Effector memory CD4-positive, alpha-beta T cell (primary cell): ENCODE measurements around the gene PANK4.

ENCODE experiments used
- DNase-seq, 3 donors: peaks; one replicate each; pipeline ENCODE4 v3.0.0-alpha.2; 2020
- H3K27ac ChIP-seq: 2 replicates; pipeline ENCODE4 v1.7.0; 2013; ENCODE audit warnings: mild to moderate bottlenecking, low read length, moderate library complexity; ENCODE audit not compliant: insufficient read depth, poor library complexity, severe bottlenecking
- H3K27me3 ChIP-seq: replicated peaks from 2 replicates; pipeline ENCODE4 v1.7.0; 2013; ENCODE audit warnings: mild to moderate bottlenecking, low read length; ENCODE audit not compliant: insufficient read depth, control insufficient read depth, poor library complexity, severe bottlenecking
- H3K36me3 ChIP-seq: 2 replicates; pipeline ENCODE4 v1.7.0; 2013; ENCODE audit warnings: mild to moderate bottlenecking, low read length, moderate library complexity; ENCODE audit not compliant: control insufficient read depth, insufficient read depth
- H3K4me1 ChIP-seq: 2 replicates; pipeline ENCODE4 v1.7.0; 2013; ENCODE audit warnings: low read length, mild to moderate bottlenecking; ENCODE audit not compliant: control insufficient read depth, insufficient read depth, poor library complexity, severe bottlenecking
- H3K4me3 ChIP-seq: 2 replicates; pipeline ENCODE4 v1.7.0; 2013; ENCODE audit warnings: low read length, low read depth, mild to moderate bottlenecking; ENCODE audit not compliant: insufficient read depth, poor library complexity, severe bottlenecking
- H3K9me3 ChIP-seq: 2 replicates; pipeline ENCODE4 v1.7.0; 2013; ENCODE audit warnings: mild to moderate bottlenecking, low read length, moderate library complexity; ENCODE audit not compliant: control insufficient read depth

Gene PANK4

DNA sequence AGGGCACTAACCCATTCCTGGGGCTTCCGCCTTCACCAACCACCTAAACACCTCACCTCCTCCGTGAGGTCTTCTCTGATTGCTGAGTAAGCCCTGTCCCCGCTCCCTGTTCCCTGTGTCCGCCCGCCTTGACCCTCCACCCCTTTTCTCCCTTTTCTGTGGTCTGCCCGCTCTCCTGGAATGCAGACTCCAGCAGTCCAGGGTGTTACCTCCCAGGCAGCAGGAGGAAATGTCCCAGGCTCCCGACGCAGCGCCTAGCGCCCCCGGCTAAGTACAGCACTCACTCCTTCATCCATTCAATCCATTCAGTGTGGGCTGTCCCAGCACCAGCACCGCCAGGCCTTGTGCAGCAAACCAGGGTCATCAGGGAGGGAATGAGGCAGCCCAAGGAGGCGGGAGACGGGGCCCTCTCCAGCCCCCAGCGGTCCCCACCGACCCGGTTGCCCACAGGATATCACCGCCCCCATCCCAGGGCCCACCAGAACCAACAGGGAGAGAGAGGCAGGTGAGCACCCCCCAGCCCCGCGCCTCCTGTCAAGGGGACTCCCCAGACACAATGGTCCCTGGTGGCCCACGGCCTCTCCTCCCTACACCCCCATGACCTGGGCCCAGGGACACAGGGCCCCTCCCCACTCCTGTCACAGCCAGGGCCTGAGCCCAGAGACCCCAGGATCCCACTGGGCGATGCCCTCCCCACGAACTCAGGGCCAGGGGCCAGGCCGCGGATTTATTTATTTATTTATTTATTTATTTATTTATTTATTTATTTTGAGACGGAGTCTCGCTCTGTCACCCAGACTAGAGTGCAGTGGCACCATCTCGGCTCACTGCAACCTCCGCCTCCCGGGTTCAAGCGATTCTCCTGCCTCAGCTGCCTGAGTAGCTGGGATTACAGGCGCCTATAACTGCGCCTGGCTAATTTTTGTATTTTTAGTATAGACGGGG lies 40.0 kb upstream of the PANK4 start:
- DNase-seq: no peak
- H3K27ac ChIP-seq: no peak overlapping the region
- H3K27me3 ChIP-seq: no peaks in the 10 kb centered on the region
- H3K4me1 ChIP-seq: no peaks in the 10 kb centered on the region
- no peaks in the 10 kb centered on the region for H3K9me3 ChIP-seq
- H3K4me3 ChIP-seq: no peak overlapping the region
- peaks cover 26% of the 10 kb centered on the region for H3K36me3 ChIP-seq

DNA sequence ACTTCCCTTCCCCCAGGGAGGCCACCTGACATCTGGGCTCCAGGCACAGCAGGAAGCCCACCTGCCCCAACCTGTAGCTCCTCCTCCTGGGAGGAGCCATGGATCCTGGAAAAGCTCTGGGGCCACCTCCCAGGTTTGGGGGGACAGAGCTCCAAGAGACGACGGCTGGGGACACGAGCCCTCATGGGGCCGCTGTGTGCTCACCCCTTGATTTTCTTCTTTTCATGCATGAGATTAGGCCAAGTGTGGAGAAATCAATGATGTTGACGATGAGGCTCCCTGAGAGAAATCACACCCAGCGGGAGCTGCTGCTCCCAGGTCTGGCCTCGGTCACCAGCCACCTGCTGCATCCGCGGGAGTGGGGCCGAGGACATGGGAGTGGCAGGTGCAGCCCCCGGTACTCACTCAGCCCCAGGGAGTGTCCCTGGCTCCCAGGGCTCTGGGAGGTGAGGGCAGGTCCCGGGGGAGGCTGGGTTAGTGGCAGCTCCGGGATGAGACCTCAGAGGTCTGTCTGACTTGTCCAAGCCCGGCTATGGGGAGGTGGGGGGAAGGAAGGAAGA lies 38.5 kb upstream of the PANK4 start:
- Histone ChIP-seq H3K27ac (no peak overlapping the region), H3K27me3 (no peaks in the 10 kb centered on the region), H3K4me1 (no peaks in the 10 kb centered on the region), H3K36me3 (peaks cover 38% of the 10 kb centered on the region), H3K9me3 (no peaks in the 10 kb centered on the region), H3K4me3 (no peak overlapping the region)
- no peak for DNase-seq

DNA sequence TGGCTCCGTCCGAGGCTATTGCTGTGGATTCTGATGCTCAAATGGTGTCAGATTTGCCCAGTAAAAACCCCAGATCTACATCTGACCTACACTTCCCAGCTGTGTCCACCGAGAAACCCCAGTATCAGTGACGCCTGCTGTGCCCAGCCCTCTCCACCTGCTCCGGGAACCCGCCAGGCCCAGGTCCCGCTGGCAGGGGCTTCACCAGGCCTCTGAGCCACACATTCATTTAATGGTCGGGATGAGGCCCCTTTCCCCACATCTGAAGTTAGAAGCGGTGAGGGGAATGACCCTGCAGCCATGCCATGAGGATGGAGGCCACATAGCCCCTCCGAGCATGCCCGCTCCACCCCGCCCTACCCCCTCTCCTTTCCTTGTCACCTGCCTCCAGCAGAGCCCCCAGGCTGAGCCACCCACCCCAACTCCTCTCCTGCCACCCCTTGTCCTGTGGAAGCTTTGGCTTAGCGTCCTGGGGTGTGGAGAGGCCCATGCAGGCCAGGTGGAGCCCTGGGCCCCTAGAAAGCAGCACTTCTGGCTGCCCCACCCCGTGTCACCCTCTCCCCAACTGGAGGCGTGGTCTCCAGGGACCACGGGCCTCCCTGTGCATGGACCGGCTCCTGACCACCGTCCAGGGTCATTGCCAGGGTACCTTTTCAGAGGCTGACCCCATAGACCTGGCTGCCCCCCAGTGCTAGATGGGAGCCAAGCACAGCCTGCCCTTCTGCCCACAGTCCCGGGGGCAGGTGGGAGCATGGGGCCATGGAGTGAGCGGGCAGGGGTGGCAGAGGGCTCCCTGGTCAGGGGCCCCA lies 37.8 kb upstream of the PANK4 start:
- Histone ChIP-seq H3K4me3 (no peak overlapping the region), H3K27ac (no peak overlapping the region), H3K4me1 (no peaks in the 10 kb centered on the region), H3K36me3 (peaks cover 43% of the 10 kb centered on the region), H3K27me3 (no peaks in the 10 kb centered on the region), H3K9me3 (no peaks in the 10 kb centered on the region)
- DNase-seq: no peak

DNA sequence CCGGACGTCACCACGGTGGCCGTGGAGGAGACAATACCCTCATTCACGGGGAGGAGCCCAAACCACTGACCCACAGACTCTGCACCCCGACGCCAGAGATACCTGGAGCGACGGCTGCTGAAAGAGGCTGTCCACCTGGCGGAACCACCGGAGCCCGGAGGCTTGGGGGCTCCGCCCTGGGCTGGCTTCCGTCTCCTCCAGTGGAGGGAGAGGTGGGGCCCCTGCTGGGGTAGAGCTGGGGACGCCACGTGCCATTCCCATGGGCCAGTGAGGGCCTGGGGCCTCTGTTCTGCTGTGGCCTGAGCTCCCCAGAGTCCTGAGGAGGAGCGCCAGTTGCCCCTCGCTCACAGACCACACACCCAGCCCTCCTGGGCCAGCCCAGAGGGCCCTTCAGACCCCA lies 36.8 kb upstream of the PANK4 start:
- no peak overlapping the region for H3K4me3 ChIP-seq
- peaks cover 50% of the 10 kb centered on the region for H3K36me3 ChIP-seq
- H3K27me3 ChIP-seq: no peaks in the 10 kb centered on the region

GRCh38 chr1:2561898-2562895 lies 35.8 kb upstream of the PANK4 start:
- DNase-seq: no peak
- H3K36me3 ChIP-seq: peaks cover 52% of the 10 kb centered on the region

More for the DNA sequence above, 36.8 kb upstream of the PANK4 start:
- Histone ChIP-seq H3K9me3 (no peaks in the 10 kb centered on the region), H3K27ac (no peak overlapping the region), H3K4me1 (peaks cover 9% of the 10 kb centered on the region)
- DNase-seq: no peak

GRCh38 chr1:2561446-2561845 lies 35.0 kb upstream of the PANK4 start:
- no peaks in the 10 kb centered on the region for H3K27me3 ChIP-seq
- peaks cover 25% of the 10 kb centered on the region for H3K4me1 ChIP-seq
- H3K9me3 ChIP-seq: no peaks in the 10 kb centered on the region
- H3K36me3 ChIP-seq: peaks cover 52% of the 10 kb centered on the region
- no peak overlapping the region for H3K27ac ChIP-seq
- H3K4me3 ChIP-seq: no peak overlapping the region
- DNase-seq: no peak

More at GRCh38 chr1:2561898-2562895, 35.8 kb upstream of the PANK4 start:
- H3K4me1 ChIP-seq: peaks cover 19% of the 10 kb centered on the region
- H3K9me3 ChIP-seq: no peaks in the 10 kb centered on the region
- no peaks in the 10 kb centered on the region for H3K27me3 ChIP-seq
- H3K4me3 ChIP-seq: no peak overlapping the region
- no peak overlapping the region for H3K27ac ChIP-seq

DNA sequence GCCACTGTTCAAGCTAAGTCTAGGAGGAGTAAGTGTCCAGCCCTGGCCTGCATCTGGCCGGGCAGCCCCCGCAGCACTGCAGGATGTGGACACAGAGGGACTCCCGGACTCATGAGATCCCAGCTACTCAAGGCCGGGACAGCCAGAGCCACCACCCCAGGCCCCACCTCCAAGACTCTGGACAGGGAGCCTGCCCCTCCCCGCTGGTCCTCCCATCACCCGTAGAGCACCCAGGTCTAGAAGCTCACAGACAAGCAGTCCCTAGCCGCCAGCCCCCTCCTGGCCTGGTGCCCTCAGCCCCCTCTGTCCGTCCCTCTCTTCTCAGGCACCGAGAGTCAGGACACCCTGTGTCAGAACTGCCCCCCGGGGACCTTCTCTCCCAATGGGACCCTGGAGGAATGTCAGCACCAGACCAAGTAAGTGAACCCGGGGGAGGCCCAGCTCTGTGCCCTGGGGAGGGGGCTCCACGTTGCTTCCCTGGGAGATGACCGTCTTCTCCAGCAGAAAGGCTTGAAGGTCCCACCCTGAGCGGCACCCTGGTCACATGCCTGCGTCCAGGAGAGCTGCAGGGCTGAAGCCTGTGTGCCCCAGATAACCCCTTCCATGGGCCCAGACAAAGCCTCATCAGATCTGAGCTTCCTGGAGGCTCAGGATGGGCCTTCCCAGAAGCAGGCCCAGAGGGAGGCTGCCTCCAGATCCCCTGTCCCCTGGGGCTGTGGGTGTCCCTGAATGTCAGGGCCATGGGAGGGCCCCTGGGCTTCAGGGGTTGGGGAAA lies 34.1 kb upstream of the PANK4 start:
- Histone ChIP-seq H3K4me3 (no peak overlapping the region), H3K27me3 (no peaks in the 10 kb centered on the region), H3K9me3 (no peaks in the 10 kb centered on the region), H3K36me3 (peaks cover 52% of the 10 kb centered on the region), H3K27ac (no peak overlapping the region), H3K4me1 (peaks cover 30% of the 10 kb centered on the region)
- no peak for DNase-seq

DNA sequence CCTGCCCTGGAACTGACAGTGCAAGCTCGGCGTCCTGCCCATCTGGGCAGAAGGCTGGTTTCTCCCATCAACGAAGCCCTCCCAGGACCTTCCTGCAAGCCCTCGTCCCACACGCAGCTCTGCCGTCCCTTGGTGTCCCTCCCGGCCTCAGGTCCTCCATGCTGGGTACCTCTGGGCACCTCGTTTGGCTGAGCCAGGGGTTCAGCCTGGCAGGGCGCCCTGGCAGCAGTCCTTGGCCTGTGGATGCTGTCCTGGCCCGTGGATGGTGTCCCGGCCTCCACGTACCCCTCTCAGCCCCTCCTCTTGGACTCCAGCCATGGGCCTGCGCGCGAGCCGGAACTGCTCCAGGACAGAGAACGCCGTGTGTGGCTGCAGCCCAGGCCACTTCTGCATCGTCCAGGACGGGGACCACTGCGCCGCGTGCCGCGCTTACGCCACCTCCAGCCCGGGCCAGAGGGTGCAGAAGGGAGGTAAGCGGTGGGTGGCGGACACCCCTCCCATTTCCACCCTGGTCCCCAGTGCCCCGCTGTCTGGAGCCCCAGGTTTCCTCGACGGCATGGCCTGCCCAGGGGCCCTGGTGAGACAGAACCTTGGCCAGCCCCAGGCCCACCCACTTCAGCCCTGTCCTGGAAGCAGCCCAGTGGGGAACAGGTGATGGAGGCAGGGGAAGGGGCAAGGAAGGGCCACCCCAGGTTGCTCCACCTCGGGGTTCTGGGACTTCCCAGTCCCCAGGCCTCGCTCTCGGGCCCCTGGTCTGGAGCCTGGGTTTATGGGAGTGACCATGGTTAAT lies 33.3 kb upstream of the PANK4 start:
- Histone ChIP-seq H3K27ac (no peak overlapping the region), H3K9me3 (no peaks in the 10 kb centered on the region), H3K27me3 (no peaks in the 10 kb centered on the region), H3K36me3 (peaks cover 52% of the 10 kb centered on the region), H3K4me1 (peaks cover 38% of the 10 kb centered on the region), H3K4me3 (no peak overlapping the region)
- DNase-seq: no peak
